ENCODE results near the gene LSAMP.

LSAMP gene

DNA sequence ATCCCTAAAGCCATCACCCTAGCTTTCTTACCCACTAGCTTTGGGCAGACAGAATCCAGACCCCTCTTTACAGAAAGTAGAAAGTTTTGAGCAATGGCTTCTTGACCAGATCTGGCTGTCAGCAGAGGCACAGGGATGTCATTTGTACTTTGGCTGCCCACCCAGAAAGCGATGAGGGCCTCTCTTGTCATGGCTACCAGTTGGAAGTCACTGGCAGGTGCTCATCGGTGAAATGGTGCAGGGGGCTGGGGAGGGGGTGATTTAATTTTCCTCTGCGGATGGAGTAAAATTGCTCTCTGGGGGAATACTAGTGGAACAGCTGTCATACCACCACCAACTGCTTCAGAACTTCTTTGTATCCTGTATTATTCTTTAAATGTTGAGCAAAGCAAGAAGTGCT, 393.7 kb downstream of the LSAMP start:
- no peak for DNase-seq (ENCODE audit: low spot score)

GRCh38 chr3:116051040-116051439, 394.2 kb downstream of the LSAMP start:
- no peak for DNase-seq (ENCODE audit: low spot score)

GRCh38 chr3:116050311-116050915, 394.9 kb downstream of the LSAMP start:
- no peak for DNase-seq (ENCODE audit: low spot score)

GRCh38 chr3:116048991-116049390, 396.3 kb downstream of the LSAMP start:
- no peak for DNase-seq (ENCODE audit: low spot score)

DNA sequence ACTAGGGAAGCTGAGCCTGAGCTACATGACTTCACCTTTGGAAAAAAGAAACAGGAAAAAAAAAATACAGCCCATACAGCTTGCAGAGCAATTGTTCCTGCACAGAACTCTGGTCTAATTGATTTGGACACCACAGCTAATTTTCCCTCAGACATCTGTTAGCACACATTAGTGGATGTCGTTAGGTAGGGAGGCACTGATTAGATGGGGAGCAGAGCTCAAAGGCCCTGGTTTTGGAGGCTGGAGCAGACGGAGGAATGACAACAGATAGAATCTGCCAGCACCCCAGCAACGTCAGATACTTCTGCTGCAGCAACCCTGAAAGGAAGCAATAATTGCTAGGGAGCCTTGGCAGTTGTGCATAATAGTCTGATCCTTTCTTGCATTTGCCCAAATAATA, 398.9 kb downstream of the LSAMP start:
- no peak for DNase-seq (ENCODE audit: low spot score)

DNA sequence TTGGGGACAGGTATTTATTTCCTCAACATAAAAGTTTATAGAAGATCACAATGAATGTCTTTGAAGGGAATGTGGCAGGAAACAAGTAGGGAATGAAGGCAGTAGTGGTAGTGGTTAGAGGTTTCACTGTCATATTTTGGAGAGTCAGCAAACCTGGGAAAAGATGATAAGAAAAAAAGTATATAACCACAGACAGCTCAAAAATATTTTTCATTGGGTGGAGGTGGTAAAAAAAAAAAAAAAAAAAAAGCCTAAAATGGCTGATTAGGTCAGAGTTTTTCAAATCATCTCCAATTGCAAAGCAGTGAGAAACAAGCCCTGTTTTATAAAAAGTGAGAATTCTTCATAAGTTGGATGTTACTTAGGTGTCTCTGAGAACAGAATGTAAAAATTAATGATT, 400.0 kb downstream of the LSAMP start:
- DNase-seq (ENCODE audit: low spot score) = no peak

DNA sequence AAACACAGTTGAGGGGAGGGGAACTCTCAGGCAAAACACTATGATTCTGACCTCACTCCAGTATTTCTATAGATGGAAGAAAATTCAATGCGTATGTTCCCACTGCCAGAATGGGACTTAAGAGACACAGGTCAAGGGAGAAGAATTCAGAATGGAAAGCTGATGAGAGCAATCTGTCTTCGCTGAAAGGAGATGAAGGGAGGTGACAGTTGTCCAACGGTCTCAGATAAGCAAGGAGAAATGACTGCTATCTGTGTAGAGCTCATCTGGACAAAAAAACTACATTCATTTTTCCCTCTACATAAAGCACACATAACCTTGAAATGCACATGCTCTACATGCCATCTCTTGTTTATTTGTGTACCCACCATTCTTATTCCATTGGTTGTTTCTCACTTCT, 405.1 kb downstream of the LSAMP start:
- no peak for DNase-seq (ENCODE audit: low spot score)

DNA sequence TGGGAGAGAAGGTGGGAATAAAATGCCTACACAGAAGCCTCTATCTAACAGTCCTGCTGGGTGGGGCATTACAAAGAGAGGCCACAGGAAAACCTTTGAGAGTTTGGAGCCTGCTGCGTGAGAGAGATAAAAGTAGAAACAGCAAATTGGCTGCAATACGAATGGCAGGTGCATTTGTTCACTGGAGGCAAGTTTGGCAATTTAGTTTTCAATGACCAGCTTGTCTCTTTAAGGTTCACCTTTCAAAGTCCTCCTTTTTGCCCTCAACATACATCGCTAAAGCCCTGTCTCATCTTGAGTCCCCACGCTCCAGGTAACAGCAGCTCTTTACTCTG, 405.7 kb downstream of the LSAMP start:
- no peak for DNase-seq (ENCODE audit: low spot score)

DNA sequence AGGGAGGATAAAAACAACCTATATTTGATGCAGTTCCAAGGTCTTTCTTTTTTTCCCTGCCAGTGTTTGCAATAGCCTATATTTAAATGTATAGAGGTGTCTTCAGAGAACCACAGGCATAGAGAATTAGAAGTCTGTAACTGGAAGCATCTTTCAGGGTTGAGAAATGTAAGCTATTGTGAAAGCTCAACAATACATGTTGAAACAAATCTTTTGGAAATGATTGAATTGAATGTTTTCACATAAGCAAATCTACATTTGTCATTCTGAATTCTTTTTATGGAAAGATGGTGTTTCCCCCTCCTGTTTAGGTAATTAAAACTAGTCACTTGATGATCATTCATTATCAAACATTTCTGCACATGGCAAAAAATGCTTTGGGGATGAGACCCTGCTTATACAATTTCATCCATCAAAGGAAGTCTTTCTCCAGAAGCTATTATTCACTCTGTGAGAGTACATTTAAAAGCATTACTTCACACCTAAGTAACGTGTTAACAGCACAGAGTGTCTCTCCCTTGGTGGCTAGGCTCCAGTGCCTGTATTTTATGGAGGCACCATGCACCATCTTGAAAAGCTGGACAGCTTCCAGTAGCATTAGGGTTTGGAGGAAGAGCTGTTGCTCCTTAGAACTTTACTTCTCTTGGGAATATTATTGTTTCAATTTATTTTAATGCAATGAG, 406.2 kb downstream of the LSAMP start:
- DNase-seq (ENCODE audit: low spot score) = peak; percentile 17

DNA sequence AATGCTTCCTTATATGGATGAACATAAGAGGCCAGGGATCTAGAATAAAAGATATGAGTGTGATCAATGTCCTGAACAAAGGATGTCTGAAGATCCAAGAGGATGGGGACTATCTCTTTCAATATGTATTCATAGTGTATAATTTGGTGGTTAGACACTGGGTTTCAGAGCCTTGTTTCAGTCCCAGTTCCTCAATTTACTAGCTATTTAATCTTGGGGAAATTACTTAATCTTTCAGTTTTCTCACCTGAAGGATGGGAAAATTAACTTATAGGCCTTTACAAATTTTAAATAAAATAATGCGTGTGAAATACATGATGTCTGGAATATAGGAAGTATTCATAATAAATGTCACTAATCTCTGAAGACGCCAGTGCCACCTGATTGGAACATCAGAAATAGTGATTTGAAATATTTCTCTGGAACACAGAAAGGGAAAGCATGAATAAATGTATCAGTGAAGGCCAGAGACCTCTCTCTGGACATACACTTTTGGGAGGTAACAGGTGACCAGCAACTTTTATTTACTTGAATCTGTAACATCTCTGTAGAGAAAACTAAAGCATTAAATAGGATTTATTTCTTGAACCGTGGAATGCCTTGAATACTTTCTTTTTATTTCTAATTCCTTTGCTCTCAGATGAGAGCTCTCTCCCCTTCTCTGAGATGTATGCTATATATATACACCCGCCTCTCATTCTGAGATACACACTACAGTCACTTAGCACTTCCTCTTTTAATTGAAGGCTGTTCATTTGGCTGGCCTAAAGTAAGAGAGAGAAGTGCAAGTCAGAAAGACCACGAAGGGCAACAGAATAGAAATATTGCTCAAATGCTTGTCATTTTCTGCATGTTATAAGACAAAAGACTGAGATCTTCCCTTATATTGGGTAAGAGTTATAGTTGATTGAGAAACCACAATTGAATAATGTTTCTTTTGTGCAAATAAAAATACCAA, 407.1 kb downstream of the LSAMP start:
- peak; percentile 11 for DNase-seq (ENCODE audit: low spot score)

- DNase-seq (ENCODE audit: low spot score) = no peak
Measured at GRCh38 chr3:116035429-116035828, 409.9 kb downstream of the LSAMP start.

DNA sequence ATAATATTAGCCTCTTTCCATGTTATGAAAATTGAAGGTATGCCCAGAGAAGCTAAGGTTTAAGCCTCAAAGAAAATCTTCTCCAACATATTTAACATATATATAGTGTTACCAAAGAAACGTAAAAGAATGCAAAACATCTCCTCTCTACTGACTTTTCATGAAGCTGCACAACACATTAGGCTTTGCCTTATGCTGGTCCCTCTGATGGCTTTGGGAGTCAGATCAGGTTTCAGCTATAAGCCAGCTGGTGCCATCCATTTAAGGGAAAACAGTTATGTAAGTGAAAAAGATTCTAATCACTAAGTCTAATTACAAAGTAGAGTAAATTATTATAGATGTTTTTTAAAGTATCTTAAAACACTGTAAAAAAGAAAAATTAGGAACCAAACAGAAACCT, 410.5 kb downstream of the LSAMP start:
- DNase-seq (ENCODE audit: low spot score) = no peak

- no peak for DNase-seq (ENCODE audit: low spot score)
Measured at GRCh38 chr3:116034086-116034485, 411.2 kb downstream of the LSAMP start.

DNA sequence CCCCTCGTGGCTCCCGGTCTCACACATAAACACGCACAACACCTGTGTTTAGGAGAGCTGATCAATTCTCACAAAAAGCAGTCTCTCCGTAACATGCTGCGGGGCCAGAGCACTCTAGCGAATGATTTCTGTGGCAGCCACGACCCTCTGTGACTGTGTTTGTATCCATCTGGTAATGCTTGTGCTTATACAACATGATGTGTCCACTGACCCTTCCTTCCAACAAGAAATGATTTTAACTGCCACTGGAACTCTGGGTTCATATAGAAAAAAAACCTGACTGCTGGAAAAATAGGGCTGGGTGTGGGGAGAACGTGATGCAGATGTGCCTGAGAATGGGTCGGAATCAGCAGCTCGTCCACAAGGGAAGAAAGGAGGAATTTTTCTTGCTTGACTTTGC, 411.8 kb downstream of the LSAMP start:
- no peak for DNase-seq (ENCODE audit: low spot score)

GRCh38 chr3:116032176-116032575, 413.1 kb downstream of the LSAMP start:
- DNase-seq (ENCODE audit: low spot score) = no peak

GRCh38 chr3:116030131-116030850, 415.0 kb downstream of the LSAMP start:
- DNase-seq (ENCODE audit: low spot score) = no peak

- no peak for DNase-seq (ENCODE audit: low spot score)
Measured at GRCh38 chr3:116029266-116029665, 416.0 kb downstream of the LSAMP start.

GRCh38 chr3:116028157-116028556, 417.1 kb downstream of the LSAMP start:
- DNase-seq (ENCODE audit: low spot score) = no peak

GRCh38 chr3:116020989-116021388, 424.3 kb downstream of the LSAMP start:
- DNase-seq (ENCODE audit: low spot score) = no peak

DNA sequence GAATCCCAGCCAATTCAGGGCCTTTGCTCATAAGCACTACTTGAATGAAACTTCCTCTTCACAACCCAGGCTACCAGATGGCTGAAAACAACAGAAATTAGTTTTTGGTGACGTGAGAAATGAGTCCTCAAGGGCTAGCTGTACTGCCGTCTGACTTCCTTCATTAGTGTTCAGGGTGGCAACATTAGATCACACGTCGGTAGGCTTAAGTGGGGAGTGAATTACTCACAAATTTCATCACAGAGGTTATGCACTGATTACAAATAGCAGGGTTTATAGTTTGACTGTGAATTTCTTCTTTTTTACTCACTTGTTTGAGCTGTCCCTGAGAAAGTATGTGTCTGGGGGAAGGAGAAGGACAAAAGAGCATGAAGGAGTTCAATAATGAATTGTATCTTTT, 424.8 kb downstream of the LSAMP start:
- peak; percentile 19 for DNase-seq (ENCODE audit: low spot score)

- DNase-seq (ENCODE audit: low spot score) = no peak
Measured at GRCh38 chr3:116019254-116019763, 426.0 kb downstream of the LSAMP start.

DNA sequence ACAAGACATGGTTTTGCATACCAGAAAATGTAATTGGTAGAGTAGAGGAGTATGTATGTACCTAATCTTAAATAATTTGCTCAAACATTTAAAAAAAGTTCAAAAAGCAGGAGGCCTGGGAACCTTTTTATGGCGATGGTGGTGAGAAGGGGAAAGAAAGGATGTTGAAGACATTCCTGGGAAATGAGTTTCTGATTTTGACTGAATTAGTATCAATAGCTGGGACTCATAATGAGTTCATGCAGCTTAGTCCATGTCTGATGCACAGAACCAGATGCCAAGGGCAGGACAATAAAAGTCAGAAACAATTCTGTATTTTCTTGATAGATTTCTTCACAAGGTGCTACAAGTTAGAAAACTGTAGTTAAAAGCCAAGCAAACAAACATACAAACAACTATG, 426.6 kb downstream of the LSAMP start:
- DNase-seq (ENCODE audit: low spot score) = peak; percentile 36
